Activated naive CD8-positive, alpha-beta T cell treated with anti-CD3 and anti-CD28 coated beads, Interleukin-2, amount 10 ng/mL, durations not matched to agents 7 days and 5 days (primary cell): ENCODE data around the gene PTGS1. TPM values are rescaled to one million over a fixed set of nuclear protein-coding genes. Genes with fewer than 3 reads are reported as not detected.
"Not testable (repeated sequence)": the region's sequence is repeated elsewhere in the genome, so short reads cannot be mapped to it uniquely, and the experiment has no call there.

Experiments used
- ATAC-seq: fragments of 150-1000 bp; cut with Tn5 transposase; one replicate; pipeline ENCODE4 v1.10.0; 2021; ENCODE audit warnings: low read depth, moderate library complexity
- POLR2A ChIA-PET: fragments of 350-600 bp; sonication (Branson Sonifier 250); formaldehyde crosslinking; loops from one replicate; lab custom pipeline; 2021; ENCODE audit warnings: antibody characterized with exemption; lab: Charles Lee
- DNase-seq: peaks from one replicate; pipeline ENCODE4 v3.0.0; 2021
- H3K27ac Mint-ChIP-seq: one replicate; pipeline ENCODE4 v1.8.0; 2022; ENCODE audit warnings: mild to moderate bottlenecking, mixed read lengths
- H3K27me3 Mint-ChIP-seq: one replicate; pipeline ENCODE4 v1.8.0; 2022; ENCODE audit warnings: mild to moderate bottlenecking, moderate library complexity, mixed read lengths
- H3K36me3 Mint-ChIP-seq: one replicate; pipeline ENCODE4 v1.8.0; 2021; ENCODE audit warnings: mild to moderate bottlenecking, mixed read lengths
- H3K4me1 Mint-ChIP-seq: one replicate; pipeline ENCODE4 v1.8.0; 2021; ENCODE audit warnings: mixed read lengths
- H3K4me3 Mint-ChIP-seq: one replicate; pipeline ENCODE4 v1.8.0; 2022; ENCODE audit warnings: mild to moderate bottlenecking, moderate library complexity, mixed read lengths
- H3K9me3 Mint-ChIP-seq: one replicate; pipeline ENCODE4 v1.8.0; 2021; ENCODE audit warnings: mixed read lengths
- total RNA-seq, 2 experiments: library from RNA; stranded (reverse); gene quantifications; one replicate each; pipeline ENCODE4 v1.2.3, GENCODE V29; 2021

PTGS1 gene
- total RNA-seq, 2 experiments from 2014 or later, result 0.96 to 1.6 TPM

GRCh38 chr9:122350577-122351355 lies 20.1 kb upstream of the PTGS1 start:
- Mint-ChIP-seq H3K27me3 (peaks cover 11% of the 10 kb centered on the region), H3K27ac (no peak overlapping the region), H3K4me3 (no peak overlapping the region), H3K36me3 (no peaks in the 10 kb centered on the region), H3K4me1 (peaks cover 27% of the 10 kb centered on the region), H3K9me3 (peaks cover 6% of the 10 kb centered on the region)
- DNase-seq (peak; percentile 88), ATAC-seq (peak; percentile 87)
- POLR2A ChIA-PET, result interaction anchor here (0.5 to 3.9 kb wide), 4 partner anchors 86 to 257 kb away, joined by 3 to 15 read pairs (median 8); partner anchors contain the start of genes MRRF and RBM18

DNA sequence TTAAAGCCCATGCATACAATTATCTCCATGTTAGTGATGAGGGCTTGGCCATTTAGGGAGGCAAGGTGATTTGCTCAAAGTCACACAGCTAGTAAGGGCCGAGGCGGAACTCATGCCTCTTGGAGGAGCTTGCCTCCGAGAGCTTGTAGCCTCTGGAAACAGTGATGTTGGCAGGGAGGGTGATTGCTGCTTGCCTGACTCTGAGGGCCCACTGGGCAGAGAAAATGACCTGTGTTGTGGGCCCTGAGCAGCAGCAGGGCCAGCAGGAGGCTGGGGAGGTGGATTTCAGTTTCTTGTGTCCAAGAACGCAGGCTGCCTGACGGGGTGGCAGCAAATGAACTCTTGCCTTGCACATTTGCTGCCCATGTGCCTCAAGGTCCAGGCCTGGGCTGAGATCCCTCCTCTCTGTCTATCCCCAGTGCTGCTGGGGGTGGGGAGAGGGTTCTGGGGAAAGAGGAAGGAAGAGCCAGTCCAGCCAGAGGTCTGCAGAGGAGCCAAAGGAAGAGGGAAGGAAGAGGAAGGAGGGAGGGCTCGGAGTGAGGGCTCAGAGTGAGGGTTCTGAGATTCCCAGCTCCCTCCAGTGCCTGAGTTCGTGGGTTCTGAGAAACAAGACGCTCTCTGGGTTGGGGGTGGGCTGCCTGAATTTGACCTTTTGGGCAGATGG lies 16.2 kb upstream of the PTGS1 start:
- Mint-ChIP-seq H3K27ac (no peak overlapping the region), H3K4me1 (peaks cover 7% of the 10 kb centered on the region), H3K36me3 (no peaks in the 10 kb centered on the region), H3K27me3 (peaks cover 2% of the 10 kb centered on the region), H3K4me3 (no peak overlapping the region), H3K9me3 (peaks cover 17% of the 10 kb centered on the region)
- POLR2A ChIA-PET, result no interaction called here
- DNase-seq (no peak), ATAC-seq (no peak)

DNA sequence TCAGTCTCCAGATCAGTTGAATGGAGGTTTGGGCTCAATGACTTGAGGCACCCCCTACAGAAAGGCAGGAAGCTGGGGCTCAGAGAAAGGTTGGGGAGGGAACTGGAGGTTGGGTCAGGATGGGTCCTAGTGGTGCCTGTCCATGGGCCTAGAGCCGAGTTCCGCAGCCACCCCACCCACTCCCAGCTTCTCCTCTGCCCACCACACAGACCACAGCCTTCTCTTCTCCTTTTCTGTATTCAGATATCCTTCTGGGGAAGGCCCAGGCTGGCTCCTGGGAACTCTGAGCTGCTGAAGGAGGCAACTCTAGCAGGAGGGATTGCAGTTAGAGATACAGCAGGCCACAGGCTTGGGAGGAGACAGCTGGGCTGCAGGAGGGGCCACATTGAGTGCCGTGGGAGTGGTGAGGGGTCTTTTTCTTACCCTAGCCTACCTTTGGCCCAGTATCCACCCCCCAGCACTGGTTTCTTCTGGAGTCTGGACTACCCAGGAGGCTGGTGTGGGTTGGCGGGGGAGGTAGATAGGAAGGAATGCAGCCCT lies 15.4 kb upstream of the PTGS1 start:
- Mint-ChIP-seq H3K9me3 (peaks cover 17% of the 10 kb centered on the region), H3K27ac (no peak overlapping the region), H3K27me3 (peaks cover 4% of the 10 kb centered on the region), H3K4me1 (peaks cover 1% of the 10 kb centered on the region), H3K4me3 (no peak overlapping the region), H3K36me3 (no peaks in the 10 kb centered on the region)
- no peak for ATAC-seq
- POLR2A ChIA-PET, result no interaction called here
- DNase-seq, result no peak

DNA sequence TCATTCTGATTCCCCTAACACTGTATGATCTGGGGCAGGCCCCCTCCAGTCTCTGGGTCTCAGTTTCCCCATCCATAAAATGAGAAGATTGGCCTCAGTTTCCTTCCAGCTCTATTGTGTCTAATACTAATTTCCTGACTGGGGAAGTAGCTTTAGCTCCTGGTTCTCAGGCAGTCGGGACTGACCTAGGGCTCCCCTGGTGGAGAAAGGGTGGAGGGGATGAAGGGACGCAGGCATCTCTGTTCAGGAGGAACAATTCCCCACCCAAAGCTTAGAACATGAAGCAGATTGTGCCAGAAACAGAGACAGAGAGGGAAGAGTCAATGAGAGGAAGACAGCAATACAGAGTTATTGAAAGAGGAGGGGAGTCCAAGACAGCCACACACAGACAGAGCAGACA lies 14.2 kb upstream of the PTGS1 start:
- ATAC-seq (no peak), DNase-seq (no peak)
- no peaks in the 10 kb centered on the region for H3K36me3 Mint-ChIP-seq
- no peak overlapping the region for H3K27ac Mint-ChIP-seq
- H3K27me3 Mint-ChIP-seq, result peaks cover 5% of the 10 kb centered on the region
- peaks cover 8% of the 10 kb centered on the region for H3K4me1 Mint-ChIP-seq
- H3K9me3 Mint-ChIP-seq, result peaks cover 17% of the 10 kb centered on the region
- H3K4me3 Mint-ChIP-seq, result no peak overlapping the region
- POLR2A ChIA-PET, result no interaction called here

DNA sequence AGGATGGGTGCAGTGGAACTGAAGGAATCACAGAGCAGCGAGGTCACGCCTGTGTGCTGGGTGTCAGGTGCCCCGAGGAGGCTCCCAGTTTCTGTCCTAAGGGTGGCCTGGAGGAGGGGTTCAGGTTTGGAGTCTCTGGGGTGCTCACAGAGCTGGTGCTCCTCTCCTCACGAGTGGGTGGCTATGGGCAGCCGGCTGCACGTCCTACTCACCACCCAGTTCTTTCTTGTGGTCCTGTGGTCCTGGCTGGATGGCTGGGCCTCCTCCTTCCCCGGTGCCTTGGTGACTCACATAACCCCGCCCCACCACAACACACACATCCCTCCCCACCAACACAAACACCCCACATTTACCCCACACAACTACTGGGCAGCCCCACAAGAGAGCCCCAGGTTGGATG lies 9.9 kb upstream of the PTGS1 start:
- Mint-ChIP-seq H3K9me3 (peaks cover 11% of the 10 kb centered on the region), H3K27ac (no peak overlapping the region), H3K4me1 (peaks cover 8% of the 10 kb centered on the region), H3K36me3 (no peaks in the 10 kb centered on the region), H3K4me3 (no peak overlapping the region), H3K27me3 (peaks cover 13% of the 10 kb centered on the region)
- DNase-seq (no peak), ATAC-seq (peak; percentile 71)
- POLR2A ChIA-PET, result no interaction called here

DNA sequence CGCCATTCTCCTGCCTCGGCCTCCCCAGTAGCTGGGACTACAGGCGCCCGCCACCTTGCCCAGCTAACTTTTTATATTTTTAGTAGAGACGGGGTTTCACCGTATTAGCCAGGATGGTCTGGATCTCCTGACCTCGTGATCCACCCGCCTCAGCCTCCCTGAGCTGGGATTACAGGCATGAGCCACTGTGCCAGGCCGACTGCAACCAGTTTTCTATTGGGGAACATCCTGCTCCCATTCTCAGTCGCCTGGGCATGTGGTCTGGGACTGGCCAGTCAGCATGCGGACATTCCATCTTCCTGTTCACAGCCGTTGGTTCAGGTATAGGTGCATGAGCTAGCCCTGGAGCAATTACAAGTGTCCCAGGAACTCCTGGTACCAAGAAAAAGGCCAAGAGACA lies 7.7 kb upstream of the PTGS1 start:
- H3K4me3 Mint-ChIP-seq, H3K4me1 Mint-ChIP-seq, POLR2A ChIA-PET, ATAC-seq, H3K36me3 Mint-ChIP-seq, H3K27ac Mint-ChIP-seq, H3K9me3 Mint-ChIP-seq, DNase-seq: not testable (repeated sequence)
- peaks cover 13% of the 10 kb centered on the region for H3K27me3 Mint-ChIP-seq

DNA sequence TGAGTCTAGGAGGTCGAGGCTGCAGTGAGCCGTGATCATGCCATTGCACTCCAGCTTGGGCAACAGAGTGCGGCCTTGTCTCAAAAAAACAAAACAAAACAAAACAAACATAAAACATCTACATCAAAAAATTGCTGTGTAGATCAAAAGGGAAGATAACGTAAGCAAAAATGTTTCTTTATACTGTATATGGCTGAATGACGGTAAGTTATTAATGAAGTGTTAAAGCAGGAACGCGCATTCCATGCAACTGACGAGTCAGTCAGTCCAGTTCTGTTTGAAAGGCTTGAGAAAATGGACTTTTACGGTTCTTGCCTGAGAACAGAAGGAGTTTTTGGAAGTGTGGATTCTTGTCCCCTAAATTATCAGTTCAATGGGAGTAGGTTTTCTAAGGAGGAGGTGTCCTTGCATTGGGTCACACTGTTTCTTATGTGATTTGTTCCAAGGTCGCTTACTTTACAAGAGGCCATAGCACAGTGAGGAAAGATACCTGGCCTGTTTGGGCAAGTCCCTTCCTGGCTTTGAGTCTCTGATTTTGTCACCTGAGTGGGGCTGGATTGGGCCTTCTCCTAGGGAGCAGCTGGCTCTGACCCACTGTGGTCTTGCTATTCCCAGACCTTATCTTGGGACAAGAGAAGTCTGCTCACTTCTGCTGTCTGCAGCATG lies 6.6 kb upstream of the PTGS1 start:
- no peak for ATAC-seq
- Mint-ChIP-seq H3K4me1 (peaks cover 8% of the 10 kb centered on the region), H3K27me3 (peaks cover 13% of the 10 kb centered on the region), H3K9me3 (peaks cover 4% of the 10 kb centered on the region), H3K36me3 (no peaks in the 10 kb centered on the region), H3K4me3 (no peak overlapping the region), H3K27ac (no peak overlapping the region)
- DNase-seq, result no peak
- POLR2A ChIA-PET, result no interaction called here

DNA sequence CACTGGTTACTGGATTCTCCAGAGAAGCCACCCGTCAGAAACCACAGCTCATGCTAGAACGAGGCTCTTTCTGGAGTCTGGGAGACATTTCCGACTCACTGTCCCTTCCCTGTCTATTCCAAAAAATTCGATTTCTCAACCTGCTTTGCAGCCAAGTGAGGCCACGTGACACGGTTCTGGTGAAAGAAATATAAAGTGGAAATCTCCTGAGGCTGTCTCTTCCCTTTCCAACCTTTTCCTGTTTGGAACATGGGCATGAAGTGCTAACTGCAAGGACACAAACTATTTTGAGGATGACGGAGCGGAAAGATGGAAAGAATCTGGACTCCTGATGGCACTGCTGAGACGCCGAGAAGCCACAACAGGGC lies 6.1 kb upstream of the PTGS1 start:
- peaks cover 8% of the 10 kb centered on the region for H3K4me1 Mint-ChIP-seq
- POLR2A ChIA-PET, result no interaction called here
- no peak for ATAC-seq
- H3K36me3 Mint-ChIP-seq, result no peaks in the 10 kb centered on the region
- peaks cover 3% of the 10 kb centered on the region for H3K9me3 Mint-ChIP-seq
- DNase-seq, result no peak
- no peak overlapping the region for H3K4me3 Mint-ChIP-seq
- H3K27me3 Mint-ChIP-seq, result peaks cover 13% of the 10 kb centered on the region
- no peak overlapping the region for H3K27ac Mint-ChIP-seq

GRCh38 chr9:122366074-122366660 lies 4.7 kb upstream of the PTGS1 start:
- POLR2A ChIA-PET, result interaction anchor here (0.7 kb wide), 1 partner anchor 291 kb away, joined by 3 read pairs; no protein-coding TSS in a partner anchor
- H3K36me3 Mint-ChIP-seq, result no peaks in the 10 kb centered on the region
- DNase-seq (no peak), ATAC-seq (no peak)
- H3K9me3 Mint-ChIP-seq, result peaks cover 3% of the 10 kb centered on the region
- no peak overlapping the region for H3K4me3 Mint-ChIP-seq
- H3K4me1 Mint-ChIP-seq, result peaks cover 6% of the 10 kb centered on the region
- no peak overlapping the region for H3K27ac Mint-ChIP-seq
- H3K27me3 Mint-ChIP-seq, result peaks cover 13% of the 10 kb centered on the region

DNA sequence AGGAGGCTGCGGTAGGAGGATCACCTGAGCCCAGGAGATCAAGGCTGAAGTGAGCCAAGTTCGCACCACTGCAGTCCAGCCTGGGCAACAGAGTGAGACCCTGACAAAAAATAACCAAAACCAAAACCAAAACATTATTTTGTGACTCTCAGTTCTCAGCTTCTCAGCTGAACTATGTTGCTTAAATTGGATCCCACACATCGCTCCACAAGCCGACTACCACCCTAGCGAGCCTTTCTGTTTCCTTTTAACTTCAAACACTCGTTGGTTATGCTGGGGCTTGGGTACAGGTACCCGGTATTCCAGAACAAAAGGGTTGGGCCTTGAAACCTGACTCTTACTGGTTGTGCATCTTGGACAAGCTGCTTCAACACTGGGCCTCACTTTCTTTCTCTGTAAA lies 3.8 kb upstream of the PTGS1 start:
- Mint-ChIP-seq H3K4me1 (peaks cover 8% of the 10 kb centered on the region), H3K36me3 (no peaks in the 10 kb centered on the region)

GRCh38 chr9:122367774-122368460 lies 2.9 kb upstream of the PTGS1 start:
- Mint-ChIP-seq H3K36me3 (no peaks in the 10 kb centered on the region), H3K27ac (no peak overlapping the region), H3K4me1 (peaks cover 8% of the 10 kb centered on the region), H3K27me3 (peaks cover 21% of the 10 kb centered on the region), H3K9me3 (peaks cover 3% of the 10 kb centered on the region), H3K4me3 (no peak overlapping the region)
- POLR2A ChIA-PET, result no interaction called here
- no peak for DNase-seq
- no peak for ATAC-seq

More for the DNA sequence above, 3.8 kb upstream of the PTGS1 start:
- Mint-ChIP-seq H3K4me3 (no peak overlapping the region), H3K9me3 (peaks cover 3% of the 10 kb centered on the region), H3K27ac (no peak overlapping the region), H3K27me3 (peaks cover 16% of the 10 kb centered on the region)
- ATAC-seq (no peak), DNase-seq (no peak)
- POLR2A ChIA-PET, result no interaction called here

DNA sequence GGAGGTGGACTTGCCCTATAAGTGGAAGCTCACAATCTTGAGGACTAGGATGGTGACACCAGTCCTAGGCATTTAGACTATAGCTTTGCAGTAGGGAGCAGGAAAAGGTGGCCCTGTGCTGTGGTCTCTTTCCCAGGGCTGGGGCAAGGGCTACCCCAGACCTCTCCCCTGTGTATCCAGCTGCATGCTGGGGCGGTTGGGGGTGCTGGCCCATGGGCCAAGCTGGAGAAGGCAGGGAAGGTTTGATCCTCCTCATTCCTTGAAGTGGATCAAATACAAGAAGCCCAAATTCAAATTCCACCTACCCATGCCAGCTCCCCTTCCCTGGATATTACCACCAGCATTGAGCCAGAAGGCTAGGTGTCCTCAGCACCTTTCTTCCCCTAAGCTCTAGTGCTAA lies 2.2 kb upstream of the PTGS1 start:
- ATAC-seq (no peak), DNase-seq (no peak)
- Mint-ChIP-seq H3K9me3 (peaks cover 3% of the 10 kb centered on the region), H3K4me3 (no peak overlapping the region), H3K27me3 (peaks cover 17% of the 10 kb centered on the region), H3K4me1 (peaks cover 8% of the 10 kb centered on the region), H3K27ac (no peak overlapping the region), H3K36me3 (no peaks in the 10 kb centered on the region)
- POLR2A ChIA-PET, result no interaction called here

DNA sequence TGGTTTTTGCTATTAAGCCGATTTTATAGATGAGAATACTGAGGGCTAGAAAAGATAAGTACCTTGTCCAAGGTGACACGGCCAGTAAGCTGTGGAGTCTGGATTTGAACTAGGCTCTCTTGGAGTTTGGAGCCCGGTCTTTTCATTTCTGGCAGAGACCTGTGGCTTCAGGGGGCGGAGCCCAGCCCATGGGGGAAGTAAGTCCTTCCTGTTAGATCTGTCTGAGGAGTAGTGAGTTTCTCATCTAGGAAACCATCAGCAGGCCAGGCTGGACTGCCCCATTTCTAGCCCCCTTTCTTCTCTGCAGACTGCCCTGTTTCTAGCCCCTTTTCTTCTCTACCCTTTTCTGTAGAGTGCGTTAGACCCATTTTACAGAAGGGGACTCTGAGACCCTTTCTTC lies 521 bp upstream of the PTGS1 start:
- Mint-ChIP-seq H3K9me3 (peaks cover 3% of the 10 kb centered on the region), H3K27me3 (peaks cover 17% of the 10 kb centered on the region), H3K36me3 (no peaks in the 10 kb centered on the region), H3K4me3 (peak overlapping the region; percentile 83), H3K27ac (peak overlapping the region; percentile 51), H3K4me1 (peaks cover 8% of the 10 kb centered on the region)
- ATAC-seq (peak; percentile 33), DNase-seq (no peak)
- POLR2A ChIA-PET, result no interaction called here
